K562 (cell line): ENCODE data around the gene PRICKLE3. TPM values are rescaled to one million over a fixed set of nuclear protein-coding genes. Genes with fewer than 3 reads are reported as not detected.

ENCODE experiments used
- ATF3 ChIP-seq, 2 experiments: fragments of 450-650 bp in 1 of 2; sonication (generic) in 1 of 2; formaldehyde crosslinking in 1 of 2; IDR thresholded peaks in 1 of 2; conservative IDR thresholded peaks in 1 of 2; 2 replicates each; pipeline versions ENCODE4 v1.6.1 to v1.8.1; 2016 to 2023; ENCODE audit warnings: mild to moderate bottlenecking in 2 of 2, moderate library complexity in 2 of 2, inconsistent platforms in 1 of 2, missing genetic modification reagents in 1 of 2
- BCLAF1 ChIP-seq, 2 experiments: fragments of 450-650 bp in 1 of 2; IDR thresholded peaks; 2 replicates each; pipeline ENCODE4 v1.6.1; 2011 to 2017; ENCODE audit warnings: low read depth in 2 of 2, antibody characterized with exemption in 1 of 2, borderline replicate concordance in 1 of 2, low read length in 1 of 2, mild to moderate bottlenecking in 1 of 2, mixed read lengths in 1 of 2; ENCODE audit not compliant: control insufficient read depth in 1 of 2
- ID3 ChIP-seq, 2 experiments: fragments of 250-450 bp in 1 of 2; fragments of 450-650 bp in 1 of 2; sonication (Bioruptor Pico) in 1 of 2; IDR thresholded peaks; 2 replicates each; pipeline versions ENCODE4 v1.6.1 to v1.8.0; 2016 to 2021; ENCODE audit warnings: mild to moderate bottlenecking in 2 of 2, moderate library complexity in 2 of 2, missing compliant biosample characterization in 1 of 2, missing genetic modification characterization in 1 of 2
- MLX ChIP-seq, 2 experiments: fragments of 450-650 bp in 1 of 2; sonication (generic) in 1 of 2; formaldehyde crosslinking; conservative IDR thresholded peaks; 2 replicates each; pipeline versions ENCODE4 v1.4.0 to v1.8.1; 2020 to 2022; ENCODE audit warnings: mild to moderate bottlenecking in 1 of 2, missing genetic modification reagents in 1 of 2
- SMARCA5 ChIP-seq: fragments of 450-650 bp; IDR thresholded peaks from 2 replicates; pipeline ENCODE4 v1.6.1; 2016
- U2AF1 ChIP-seq: fragments of 200-400 bp; formaldehyde crosslinking; optimal IDR thresholded peaks from 2 replicates; pipeline ENCODE3; 2017; ENCODE audit warnings: mild to moderate bottlenecking, low read depth, low read length, moderate library complexity
- VEZF1 ChIP-seq: fragments of 200-800 bp; sonication (Bioruptor generic); IDR thresholded peaks from 2 replicates; pipeline ENCODE4 v1.6.1; 2017; ENCODE audit warnings: missing genetic modification characterization, missing compliant biosample characterization
- ZBTB2 ChIP-seq: fragments of 450-650 bp; IDR thresholded peaks from 2 replicates; pipeline ENCODE4 v1.6.1; 2016; ENCODE audit warnings: antibody characterized with exemption
- ZNF121 ChIP-seq: sonication (generic); formaldehyde crosslinking; conservative IDR thresholded peaks from 2 replicates; pipeline ENCODE4 v1.8.0; 2022; ENCODE audit warnings: missing genetic modification reagents
- ZNF589 ChIP-seq: fragments of 200-800 bp; sonication (Bioruptor generic); IDR thresholded peaks from 2 replicates; pipeline ENCODE4 v1.6.1; 2016; ENCODE audit warnings: low read depth, missing genetic modification characterization, missing compliant biosample characterization
- polyA plus RNA-seq, 8 experiments: library from polyadenylated mRNA; depleted of rRNA in 4 of 8; stranded (reverse) in 5 of 8; unstranded in 3 of 8; fragments of >200 nt; fragmentation: Nextera tagmentation in 2 of 8; fragmentation: Illumina TruSeq in 1 of 8; extraction: Ambion mirVana in 2 of 8; extraction: Trizol in 1 of 8; gene quantifications; 2 replicates each; pipeline versions ENCODE4 v1.2.1 to v1.2.3, GENCODE V29; 2011 to 2014; ENCODE audit warnings: inconsistent platforms in 1 of 8, missing spikeins in 1 of 8
- total RNA-seq, 7 experiments: library from RNA; depleted of rRNA in 6 of 7; stranded (reverse); fragments of >200 nt in 6 of 7; fragmentation: Illumina TruSeq in 2 of 7; extraction: Trizol in 2 of 7; gene quantifications; 2 replicates each; pipeline versions ENCODE4 v1.2.1 to v1.2.3, GENCODE V29; 2011 to 2021; ENCODE audit warnings: low replicate concordance in 1 of 7

Gene PRICKLE3
- total and polyA plus RNA-seq, 9 of the 15 experiments (the other 6 are each of a cell fraction or from before 2014, with no cell fraction given) = 1.1 to 44.3 (median 14.0) TPM

- TF ChIP-seq ATF3 (IDR thresholded peaks at IDR 0.05) = no peak
- 0 out of 2 replicates have a peak, but pooled peaks have one; percentile 49 for TF ChIP-seq ATF3 (CRISPR knock-in tag; conservative IDR thresholded peaks at IDR 0.05)
- peak; percentile 84 for TF ChIP-seq ZNF589 (CRISPR knock-in tag)
- TF ChIP-seq ZNF121 (CRISPR knock-in tag) = no peak
- no peak for TF ChIP-seq BCLAF1 (IDR thresholded peaks at IDR 0.05; ENCODE audit: borderline replicate concordance in 1 of 2, control insufficient read depth in 1 of 2, low read depth in 2 of 2, low read length in 1 of 2)
- TF ChIP-seq SMARCA5 = no peak
- TF ChIP-seq ZBTB2 = peak; percentile 37; the same call in 1 of the 2 replicates
- TF ChIP-seq VEZF1 (CRISPR knock-in tag) = peak; percentile 97
- TF ChIP-seq MLX (CRISPR knock-in tag; conservative IDR thresholded peaks at IDR 0.05) = peak in 1 of 2 experiments; percentile 92; a peak in 1 of 4 replicates
- no peak for TF ChIP-seq ID3 (CRISPR knock-in tag; IDR thresholded peaks at IDR 0.05)
- 0 out of 2 replicates have a peak, but pooled peaks have one; percentile 46 for TF ChIP-seq ID3 (tag; IDR thresholded peaks at IDR 0.05)
- peak; percentile 61 for TF ChIP-seq U2AF1
Observed at GRCh38 chrX:49199906-49200771, 14.0 kb upstream of the PRICKLE3 start, which contains the start of gene SYP (continued).
